Hepatocyte (in vitro differentiated cells): ENCODE data around the gene EYA3. TPM values are rescaled to one million over a fixed set of nuclear protein-coding genes. Genes with fewer than 3 reads are reported as not detected.

Experiments
- DNase-seq: peaks from one replicate; pipeline ENCODE4 v3.0.0-alpha.2; 2016; ENCODE audit warnings: low spot score
- H2AFZ ChIP-seq: fragments of 200-600 bp; sonication (generic); 2 replicates; pipeline ENCODE4 v1.6.0; 2016; ENCODE audit warnings: antibody characterized with exemption, mild to moderate bottlenecking
- H3K27ac ChIP-seq: fragments of 200-600 bp; sonication (generic); 2 replicates; pipeline ENCODE4 v1.5.1; 2016; ENCODE audit warnings: mild to moderate bottlenecking
- H3K27me3 ChIP-seq: fragments of 200-600 bp; sonication (generic); 2 replicates; pipeline ENCODE4 v1.6.1; 2016
- H3K36me3 ChIP-seq: fragments of 200-600 bp; sonication (generic); replicated peaks from 2 replicates; pipeline ENCODE4 v1.5.1; 2016; ENCODE audit warnings: low read depth; ENCODE audit not compliant: insufficient read depth
- H3K4me1 ChIP-seq: fragments of 200-600 bp; sonication (generic); 2 replicates; pipeline ENCODE4 v1.5.1; 2016; ENCODE audit warnings: mild to moderate bottlenecking, moderate library complexity; ENCODE audit not compliant: insufficient read depth
- H3K4me2 ChIP-seq: fragments of 200-600 bp; sonication (generic); 2 replicates; pipeline ENCODE4 v1.6.0; 2016
- H3K4me3 ChIP-seq: fragments of 200-600 bp; sonication (generic); 2 replicates; pipeline ENCODE4 v1.5.1; 2016; ENCODE audit warnings: mild to moderate bottlenecking
- H3K79me2 ChIP-seq: fragments of 200-600 bp; sonication (generic); 2 replicates; pipeline ENCODE4 v1.6.0; 2017; ENCODE audit warnings: mild to moderate bottlenecking
- H3K9me2 ChIP-seq: fragments of 200-600 bp; sonication (generic); replicated peaks from 2 replicates; pipeline ENCODE4 v1.6.0; 2017; ENCODE audit warnings: mild to moderate bottlenecking; ENCODE audit not compliant: insufficient read depth
- H3K9me3 ChIP-seq: fragments of 200-600 bp; sonication (generic); 2 replicates; pipeline ENCODE4 v1.5.1; 2016; ENCODE audit warnings: low read depth, mild to moderate bottlenecking
- H4K20me1 ChIP-seq: fragments of 200-600 bp; sonication (generic); 2 replicates; pipeline ENCODE4 v1.6.0; 2016; ENCODE audit warnings: mild to moderate bottlenecking; ENCODE audit not compliant: insufficient read depth, poor library complexity, severe bottlenecking
- EZH2 ChIP-seq: fragments of 200-600 bp; sonication (generic); IDR thresholded peaks from 2 replicates; pipeline ENCODE4 v1.6.1; 2016; ENCODE audit warnings: antibody characterized with exemption, mild to moderate bottlenecking, borderline replicate concordance
- EZH2phosphoT487 ChIP-seq: fragments of 200-600 bp; sonication (generic); IDR thresholded peaks from one replicate; pipeline ENCODE4 v1.6.1; 2018; ENCODE audit warnings: antibody characterized with exemption, mild to moderate bottlenecking, low read depth, moderate library complexity; ENCODE audit not compliant: unreplicated experiment, severe bottlenecking
- WGBS: methylation state at CpG from one replicate; pipeline ENCODE4 v1.1.6; 2016; ENCODE audit warnings: low lambda C conversion rate; ENCODE audit errors: missing lambda C conversion rate; 5-methylcytosine and 5-hydroxymethylcytosine counted together
- polyA plus RNA-seq: library from polyadenylated mRNA; unstranded; fragments of >200 nt; fragmentation: Nextera tagmentation; extraction: Ambion mirVana; gene quantifications from 2 replicates; pipeline ENCODE4 v1.2.1, GENCODE V29; 2016
- total RNA-seq: library from RNA; depleted of rRNA; stranded (reverse); fragments of >200 nt; gene quantifications from 2 replicates; pipeline ENCODE4 v1.2.3, GENCODE V29; 2014
- TF ChIP-seq, protein P1 (sequence below): fragments of 200-600 bp; sonication (generic); IDR thresholded peaks from 2 replicates; pipeline ENCODE4 v1.5.1; 2016; ENCODE audit warnings: antibody characterized with exemption, mild to moderate bottlenecking; ENCODE audit not compliant: poor library complexity

Gene EYA3
- total and polyA plus RNA-seq, 2 experiments from 2014 or later: 4.2 to 19.9 TPM

GRCh38 chr1:27941671-27942540, 146.5 kb downstream of the EYA3 start:
- Histone ChIP-seq H3K79me2 (no peaks in the 10 kb centered on the region), H3K36me3 (no peaks in the 10 kb centered on the region), H3K4me2 (no peak overlapping the region), H3K27ac (no peak overlapping the region), H3K9me2 (no peaks in the 10 kb centered on the region), H3K4me3 (no peak overlapping the region), H4K20me1 (no peaks in the 10 kb centered on the region), H2AFZ (no peak overlapping the region), H3K9me3 (no peaks in the 10 kb centered on the region), H3K4me1 (no peaks in the 10 kb centered on the region), H3K27me3 (no peaks in the 10 kb centered on the region)
- no peak for TF ChIP-seq EZH2phosphoT487
- TF ChIP-seq EZH2: no peak
- TF ChIP-seq, protein P1, sequence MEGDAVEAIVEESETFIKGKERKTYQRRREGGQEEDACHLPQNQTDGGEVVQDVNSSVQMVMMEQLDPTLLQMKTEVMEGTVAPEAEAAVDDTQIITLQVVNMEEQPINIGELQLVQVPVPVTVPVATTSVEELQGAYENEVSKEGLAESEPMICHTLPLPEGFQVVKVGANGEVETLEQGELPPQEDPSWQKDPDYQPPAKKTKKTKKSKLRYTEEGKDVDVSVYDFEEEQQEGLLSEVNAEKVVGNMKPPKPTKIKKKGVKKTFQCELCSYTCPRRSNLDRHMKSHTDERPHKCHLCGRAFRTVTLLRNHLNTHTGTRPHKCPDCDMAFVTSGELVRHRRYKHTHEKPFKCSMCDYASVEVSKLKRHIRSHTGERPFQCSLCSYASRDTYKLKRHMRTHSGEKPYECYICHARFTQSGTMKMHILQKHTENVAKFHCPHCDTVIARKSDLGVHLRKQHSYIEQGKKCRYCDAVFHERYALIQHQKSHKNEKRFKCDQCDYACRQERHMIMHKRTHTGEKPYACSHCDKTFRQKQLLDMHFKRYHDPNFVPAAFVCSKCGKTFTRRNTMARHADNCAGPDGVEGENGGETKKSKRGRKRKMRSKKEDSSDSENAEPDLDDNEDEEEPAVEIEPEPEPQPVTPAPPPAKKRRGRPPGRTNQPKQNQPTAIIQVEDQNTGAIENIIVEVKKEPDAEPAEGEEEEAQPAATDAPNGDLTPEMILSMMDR: no peak
- WGBS: 91% methylated on average over 12 of the region's 12 CpGs
- DNase-seq: no peak

GRCh38 chr1:27940870-27941560, 147.4 kb downstream of the EYA3 start:
- H3K27me3 ChIP-seq: no peaks in the 10 kb centered on the region
- H3K9me2 ChIP-seq: no peaks in the 10 kb centered on the region
- WGBS: 89% methylated on average over 9 of the region's 9 CpGs
- H4K20me1 ChIP-seq: no peaks in the 10 kb centered on the region
- no peak overlapping the region for H3K4me3 ChIP-seq
- H3K4me2 ChIP-seq: no peak overlapping the region
- H3K36me3 ChIP-seq: no peaks in the 10 kb centered on the region
- no peak overlapping the region for H3K27ac ChIP-seq
- H2AFZ ChIP-seq: no peak overlapping the region
- TF ChIP-seq EZH2: no peak
- TF ChIP-seq EZH2phosphoT487: no peak
- TF ChIP-seq, protein P1: no peak
- DNase-seq: no peak
- no peaks in the 10 kb centered on the region for H3K4me1 ChIP-seq
- no peaks in the 10 kb centered on the region for H3K9me3 ChIP-seq
- H3K79me2 ChIP-seq: no peaks in the 10 kb centered on the region

- H2AFZ ChIP-seq: no peak overlapping the region
- no peaks in the 10 kb centered on the region for H3K36me3 ChIP-seq
- TF ChIP-seq EZH2 (no peak), EZH2phosphoT487 (no peak)
- TF ChIP-seq, protein P1: no peak
- no peaks in the 10 kb centered on the region for H3K4me1 ChIP-seq
- H3K27me3 ChIP-seq: no peaks in the 10 kb centered on the region
- 60% methylated on average over 6 of the region's 6 CpGs for WGBS
- H3K27ac ChIP-seq: no peak overlapping the region
- H3K4me2 ChIP-seq: no peak overlapping the region
- DNase-seq: no peak
- H3K9me3 ChIP-seq: no peaks in the 10 kb centered on the region
- H3K79me2 ChIP-seq: no peaks in the 10 kb centered on the region
- H3K9me2 ChIP-seq: no peaks in the 10 kb centered on the region
- H4K20me1 ChIP-seq: no peaks in the 10 kb centered on the region
- H3K4me3 ChIP-seq: no peak overlapping the region
These were observed 148.1 kb downstream of the EYA3 start for GRCh38 chr1:27940297-27940696.
